HEK293 (cell line): Measurements from ENCODE around the gene SVOP.

Experiments
- CTCF ChIA-PET: fragments of 350-600 bp; formaldehyde crosslinking; extraction: SDS; loops from one replicate; lab custom pipeline; 2021; ENCODE audit warnings: antibody characterized with exemption; lab: Yijun Ruan, JAX
- POLR2A ChIA-PET: fragments of 300-600 bp; formaldehyde crosslinking; extraction: SDS; loops from one replicate; lab custom pipeline; 2020; ENCODE audit warnings: antibody characterized with exemption, inconsistent platforms; lab: Yijun Ruan, JAX
- H3K27ac ChIP-seq: fragments of 200-500 bp; sonication (Bioruptor generic); 2 replicates; pipeline ENCODE4 v1.5.1; 2014; ENCODE audit warnings: low read depth, low read length, control low read depth, inconsistent platforms; ENCODE audit errors: extremely low read depth
- H3K36me3 ChIP-seq, 2 experiments: fragments of 200-500 bp in 1 of 2; sonication (Bioruptor generic) in 1 of 2; 1 replicate in 1 of 2; 2 replicates in 1 of 2; pipeline ENCODE4 v1.5.1; 2014 to 2017; ENCODE audit warnings: inconsistent platforms in 2 of 2, low read length in 2 of 2; ENCODE audit not compliant: control insufficient read depth in 2 of 2, insufficient read depth in 1 of 2
- H3K4me1 ChIP-seq: fragments of 200-500 bp; sonication (Bioruptor generic); 2 replicates; pipeline ENCODE4 v1.5.1; 2014; ENCODE audit warnings: mild to moderate bottlenecking, low read length, inconsistent platforms; ENCODE audit not compliant: control insufficient read depth, insufficient read depth
- H3K4me3 ChIP-seq: 2 replicates; pipeline ENCODE4 v1.5.1; 2011; ENCODE audit warnings: low read depth, mild to moderate bottlenecking, control low read depth, low read length, moderate library complexity
- H3K9me3 ChIP-seq: fragments of 200-500 bp; sonication (Bioruptor generic); 2 replicates; pipeline ENCODE4 v1.5.1; 2014; ENCODE audit warnings: low read depth, low read length, inconsistent platforms; ENCODE audit not compliant: control insufficient read depth, insufficient read depth
- GLI2 ChIP-seq: fragments of 450-650 bp; formaldehyde crosslinking; IDR thresholded peaks from 2 replicates; pipeline ENCODE4; 2017; ENCODE audit warnings: missing biosample characterization, missing genetic modification characterization, low read depth, borderline replicate concordance
- GLI4 ChIP-seq: fragments of 450-650 bp; formaldehyde crosslinking; IDR thresholded peaks from 2 replicates; pipeline ENCODE4 v1.5.1; 2016; ENCODE audit warnings: missing biosample characterization, missing genetic modification characterization
- GLIS2 ChIP-seq: fragments of 450-650 bp; formaldehyde crosslinking; IDR thresholded peaks from 2 replicates; pipeline ENCODE4 v1.5.1; 2016; ENCODE audit warnings: missing biosample characterization, missing genetic modification characterization
- INSM2 ChIP-seq: fragments of 450-650 bp; formaldehyde crosslinking; IDR thresholded peaks from 2 replicates; pipeline ENCODE4 v1.5.1; 2016; ENCODE audit warnings: missing biosample characterization, missing genetic modification characterization
- KLF17 ChIP-seq: fragments of 450-650 bp; formaldehyde crosslinking; IDR thresholded peaks from 2 replicates; pipeline ENCODE4 v1.5.1; 2016; ENCODE audit warnings: missing biosample characterization, missing genetic modification characterization
- MZF1 ChIP-seq: fragments of 450-650 bp; formaldehyde crosslinking; IDR thresholded peaks from 2 replicates; pipeline ENCODE4 v1.5.1; 2017; ENCODE audit warnings: missing biosample characterization, missing genetic modification characterization, borderline replicate concordance
- REPIN1 ChIP-seq: fragments of 450-650 bp; formaldehyde crosslinking; IDR thresholded peaks from 2 replicates; pipeline ENCODE4 v1.5.1; 2017; ENCODE audit warnings: missing biosample characterization, missing genetic modification characterization, low read depth
- TRIM28 ChIP-seq: IDR thresholded peaks from 2 replicates; pipeline ENCODE4 v1.6.1; 2011; ENCODE audit warnings: low read length, control low read depth, borderline replicate concordance
- ZEB2 ChIP-seq: fragments of 450-650 bp; formaldehyde crosslinking; IDR thresholded peaks from 2 replicates; pipeline ENCODE4 v1.5.1; 2016; ENCODE audit warnings: missing biosample characterization, missing genetic modification characterization
- ZFHX2 ChIP-seq: fragments of 450-650 bp; formaldehyde crosslinking; conservative IDR thresholded peaks from 2 replicates; pipeline ENCODE4 v1.5.1; 2016; ENCODE audit warnings: missing biosample characterization, missing genetic modification characterization
- ZFP41 ChIP-seq: fragments of 450-650 bp; formaldehyde crosslinking; IDR thresholded peaks from 2 replicates; pipeline ENCODE4 v1.5.1; 2016; ENCODE audit warnings: missing biosample characterization, missing genetic modification characterization, borderline replicate concordance
- ZNF138 ChIP-seq: fragments of 450-650 bp; formaldehyde crosslinking; IDR thresholded peaks from 2 replicates; pipeline ENCODE4 v1.5.1; 2016; ENCODE audit warnings: missing biosample characterization, missing genetic modification characterization, borderline replicate concordance
- ZNF202 ChIP-seq: fragments of 450-650 bp; formaldehyde crosslinking; IDR thresholded peaks from 2 replicates; pipeline ENCODE4 v1.5.1; 2016; ENCODE audit warnings: missing biosample characterization, missing genetic modification characterization, borderline replicate concordance
- ZNF221 ChIP-seq: fragments of 450-650 bp; formaldehyde crosslinking; IDR thresholded peaks from 2 replicates; pipeline ENCODE4 v1.5.1; 2017; ENCODE audit warnings: missing biosample characterization, missing genetic modification characterization, borderline replicate concordance
- ZNF223 ChIP-seq: fragments of 450-650 bp; formaldehyde crosslinking; IDR thresholded peaks from 2 replicates; pipeline ENCODE4 v1.5.1; 2016; ENCODE audit warnings: missing biosample characterization, missing genetic modification characterization
- ZNF324 ChIP-seq: fragments of 450-650 bp; formaldehyde crosslinking; IDR thresholded peaks from 2 replicates; pipeline ENCODE4 v1.5.1; 2016; ENCODE audit warnings: missing biosample characterization, missing genetic modification characterization
- ZNF354C ChIP-seq: fragments of 450-650 bp; formaldehyde crosslinking; IDR thresholded peaks from 2 replicates; pipeline ENCODE4 v1.5.1; 2016; ENCODE audit warnings: missing biosample characterization, missing genetic modification characterization, low read depth, borderline replicate concordance
- ZNF37A ChIP-seq: fragments of 450-650 bp; IDR thresholded peaks from 2 replicates; pipeline ENCODE4 v1.5.1; 2018; ENCODE audit warnings: missing biosample characterization, missing genetic modification characterization
- ZNF391 ChIP-seq: fragments of 450-650 bp; formaldehyde crosslinking; IDR thresholded peaks from 2 replicates; pipeline ENCODE4 v1.5.1; 2016; ENCODE audit warnings: low read depth, missing biosample characterization, missing genetic modification characterization, borderline replicate concordance
- ZNF404 ChIP-seq: fragments of 450-650 bp; formaldehyde crosslinking; IDR thresholded peaks from 2 replicates; pipeline ENCODE4 v1.5.1; 2017; ENCODE audit warnings: missing biosample characterization, missing genetic modification characterization
- ZNF426 ChIP-seq: fragments of 450-650 bp; formaldehyde crosslinking; IDR thresholded peaks from 2 replicates; pipeline ENCODE4 v1.5.1; 2017; ENCODE audit warnings: missing biosample characterization, missing genetic modification characterization, mild to moderate bottlenecking, inconsistent platforms, moderate library complexity
- ZNF529 ChIP-seq: fragments of 450-650 bp; formaldehyde crosslinking; IDR thresholded peaks from 2 replicates; pipeline ENCODE4 v1.5.1; 2017; ENCODE audit warnings: missing genetic modification characterization, missing biosample characterization; ENCODE audit not compliant: insufficient replicate concordance
- ZNF530 ChIP-seq: fragments of 450-650 bp; formaldehyde crosslinking; IDR thresholded peaks from 2 replicates; pipeline ENCODE4 v1.5.1; 2016; ENCODE audit warnings: low read depth, missing biosample characterization, missing genetic modification characterization
- ZNF544 ChIP-seq: fragments of 450-650 bp; formaldehyde crosslinking; IDR thresholded peaks from 2 replicates; pipeline ENCODE4 v1.5.0; 2017; ENCODE audit warnings: missing biosample characterization, missing genetic modification characterization
- ZNF600 ChIP-seq: fragments of 450-650 bp; formaldehyde crosslinking; IDR thresholded peaks from 2 replicates; pipeline ENCODE4 v1.5.1; 2016; ENCODE audit warnings: missing biosample characterization, missing genetic modification characterization
- ZNF664 ChIP-seq: fragments of 450-650 bp; formaldehyde crosslinking; IDR thresholded peaks from 2 replicates; pipeline ENCODE4 v1.5.1; 2016; ENCODE audit warnings: missing biosample characterization, missing genetic modification characterization
- ZNF670 ChIP-seq: fragments of 450-650 bp; formaldehyde crosslinking; IDR thresholded peaks from 2 replicates; pipeline ENCODE4 v1.5.1; 2016; ENCODE audit warnings: missing biosample characterization, missing genetic modification characterization, low read depth
- ZNF677 ChIP-seq: fragments of 450-650 bp; IDR thresholded peaks from 2 replicates; pipeline ENCODE4 v1.5.0; 2018; ENCODE audit warnings: missing biosample characterization, mild to moderate bottlenecking, missing genetic modification characterization, moderate library complexity
- ZNF830 ChIP-seq: fragments of 450-650 bp; IDR thresholded peaks from 2 replicates; pipeline ENCODE4 v1.5.0; 2018; ENCODE audit warnings: missing biosample characterization, missing genetic modification characterization, low read depth, mild to moderate bottlenecking, moderate library complexity
- ZXDB ChIP-seq: fragments of 450-650 bp; formaldehyde crosslinking; IDR thresholded peaks from 2 replicates; pipeline ENCODE4 v1.5.1; 2016; ENCODE audit warnings: missing biosample characterization, missing genetic modification characterization

Gene SVOP

GRCh38 chr12:109010259-109010658 lies 10.6 kb downstream of the SVOP start:
- Histone ChIP-seq H3K9me3 (no peaks in the 10 kb centered on the region), H3K36me3 (no peaks in the 10 kb centered on the region)
- CTCF ChIA-PET = no interaction called here
- POLR2A ChIA-PET = interaction anchor here (0.7 kb wide), 1 partner anchor 53 kb away, joined by 4 read pairs; no protein-coding TSS in a partner anchor
- TF ChIP-seq MZF1 (tag by site-specific recombination) (no peak), ZFHX2 (tag by site-specific recombination) (no peak), ZNF391 (tag by site-specific recombination) (no peak), ZNF37A (tag by site-specific recombination) (no peak), ZNF202 (tag by site-specific recombination) (no peak), ZNF830 (tag by site-specific recombination) (no peak), ZNF529 (tag by site-specific recombination) (no peak), ZNF221 (tag by site-specific recombination) (no peak), ZNF426 (tag by site-specific recombination) (no peak), GLI4 (tag by site-specific recombination) (no peak), ZNF404 (no peak)
- TF ChIP-seq, all 188 proteins: peak for 0
- Histone ChIP-seq H3K27ac (no peak overlapping the region), H3K4me3 (no peak overlapping the region), H3K4me1 (no peaks in the 10 kb centered on the region)

GRCh38 chr12:109009766-109010165 lies 11.1 kb downstream of the SVOP start:
- no peaks in the 10 kb centered on the region for H3K36me3 ChIP-seq
- POLR2A ChIA-PET = no interaction called here
- no peak overlapping the region for H3K4me3 ChIP-seq
- CTCF ChIA-PET = no interaction called here
- H3K27ac ChIP-seq = no peak overlapping the region
- no peaks in the 10 kb centered on the region for H3K4me1 ChIP-seq
- no peaks in the 10 kb centered on the region for H3K9me3 ChIP-seq
- TF ChIP-seq ZNF324 = no peak
- TF ChIP-seq ZNF530 (tag by site-specific recombination) = no peak
- no peak for TF ChIP-seq INSM2 (tag by site-specific recombination)
- no peak for TF ChIP-seq ZFP41 (tag by site-specific recombination)
- no peak for TF ChIP-seq ZNF138
- no peak for TF ChIP-seq ZNF223 (tag by site-specific recombination)
- no peak for TF ChIP-seq ZNF354C (tag by site-specific recombination)
- TF ChIP-seq GLI2 = no peak
- TF ChIP-seq ZNF670 = no peak
- TF ChIP-seq ZEB2 (tag by site-specific recombination) = no peak
- no peak for TF ChIP-seq REPIN1
- TF ChIP-seq GLIS2 (tag by site-specific recombination) = no peak
- TF ChIP-seq ZNF677 (tag by site-specific recombination) = no peak
- TF ChIP-seq ZNF600 (tag by site-specific recombination) = no peak
- TF ChIP-seq KLF17 (tag by site-specific recombination) = no peak
- no peak for TF ChIP-seq ZXDB
- TF ChIP-seq TRIM28 = no peak
- no peak for TF ChIP-seq ZNF664 (tag by site-specific recombination)
- no peak for TF ChIP-seq ZNF544
- TF ChIP-seq, all 188 proteins: peak for 0
